Superior temporal gyrus (tissue), 1 donor: ENCODE measurements around the gene FILIP1L.
"Not testable (repeated sequence)": the region's sequence is repeated elsewhere in the genome, so short reads cannot be mapped to it uniquely, and the experiment has no call there.

Source experiments
- DNase-seq: peaks from one replicate; pipeline ENCODE4 v3.0.0-alpha.2; 2016; ENCODE audit errors: extremely low spot score

The FILIP1L gene

DNA sequence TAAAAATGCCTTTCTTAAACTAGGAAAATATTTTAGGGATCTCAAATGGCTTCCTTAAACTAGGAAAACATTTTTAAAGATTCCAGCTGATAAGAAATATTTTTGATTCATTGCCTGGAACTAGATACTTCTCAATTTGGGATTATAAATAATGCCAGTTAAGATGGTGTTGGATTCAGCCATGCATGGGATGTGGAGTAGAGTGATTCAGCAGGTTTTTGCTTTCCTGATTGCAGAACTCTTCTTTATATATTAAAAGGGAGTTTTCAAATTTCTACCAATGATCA, 15.6 kb downstream of the FILIP1L start:
- no peak for DNase-seq

DNA sequence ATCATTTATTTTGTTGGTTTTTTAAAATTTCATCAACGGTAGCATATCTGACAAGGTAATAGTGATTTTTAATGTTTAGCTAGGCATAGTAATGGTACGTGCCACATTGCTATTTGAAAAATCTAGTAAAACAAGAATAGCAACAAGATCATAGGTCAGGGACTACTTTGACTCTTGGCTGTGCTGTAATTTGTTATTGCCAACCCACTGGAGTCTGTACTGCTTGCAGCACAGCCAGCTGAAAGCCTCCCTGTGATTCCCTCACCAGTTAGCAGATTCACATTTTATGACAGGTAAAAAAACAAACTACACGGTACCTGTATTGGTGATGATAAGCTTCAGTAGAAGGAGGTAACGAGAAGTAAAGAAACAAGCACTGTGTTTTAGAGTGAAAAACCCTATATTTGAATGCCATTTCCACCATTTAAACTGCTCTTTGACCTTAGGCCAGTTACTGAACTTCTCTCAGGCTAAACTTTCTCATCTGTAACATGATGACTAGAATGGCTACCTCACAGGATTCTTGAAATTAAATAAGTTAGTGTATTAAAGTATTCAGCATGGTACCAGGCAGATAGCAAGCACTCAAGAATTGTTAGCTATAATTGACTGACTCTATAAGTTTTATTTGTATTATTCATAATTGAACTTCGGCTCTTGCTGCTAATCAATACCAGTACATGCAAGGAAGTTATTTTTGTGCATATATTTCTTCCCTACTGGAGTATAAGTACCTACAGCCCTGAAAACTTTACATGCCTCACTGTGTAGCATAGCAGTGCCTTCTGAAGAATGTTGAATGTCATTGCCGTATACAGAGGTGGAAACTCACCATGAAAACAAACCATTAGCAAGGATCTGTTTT, 16.1 kb downstream of the FILIP1L start:
- no peak for DNase-seq

DNA sequence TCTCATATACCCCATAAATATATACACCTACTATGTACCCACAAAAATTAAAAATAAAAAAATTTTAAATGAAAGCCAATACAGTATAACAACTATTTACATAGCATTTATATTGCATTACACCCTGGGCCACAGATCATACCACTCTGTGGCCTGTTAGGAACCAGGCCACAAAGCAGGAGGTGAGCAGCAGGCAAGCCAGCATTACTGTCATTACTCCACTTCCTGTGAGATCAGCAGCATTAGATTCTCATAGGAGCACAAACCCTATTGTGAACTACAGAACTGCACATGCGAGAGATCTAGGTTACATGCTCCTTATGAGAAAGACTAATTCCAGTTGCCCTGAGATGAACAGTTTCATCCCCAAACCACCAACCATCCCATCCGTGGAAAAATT, 17.4 kb downstream of the FILIP1L start:
- no peak for DNase-seq

DNA sequence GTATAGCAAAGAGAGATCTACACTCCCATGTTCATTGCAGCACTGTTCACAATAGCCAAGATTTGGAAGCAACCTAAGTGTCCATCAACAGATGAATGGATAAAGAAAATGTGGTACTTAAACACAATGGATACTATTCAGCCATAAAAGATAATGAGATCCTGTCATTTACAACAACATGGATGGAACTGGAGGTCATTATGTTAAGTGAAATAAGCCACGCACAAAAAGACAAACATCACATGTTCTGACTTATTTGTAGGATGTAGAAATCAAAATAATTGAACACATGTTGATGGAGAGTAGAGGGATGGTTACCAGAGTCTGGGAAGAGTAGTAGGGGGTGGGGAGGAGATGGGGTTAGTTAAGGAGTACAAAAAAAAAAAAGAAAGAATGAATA, 18.0 kb downstream of the FILIP1L start:
- not testable (repeated sequence) for DNase-seq

DNA sequence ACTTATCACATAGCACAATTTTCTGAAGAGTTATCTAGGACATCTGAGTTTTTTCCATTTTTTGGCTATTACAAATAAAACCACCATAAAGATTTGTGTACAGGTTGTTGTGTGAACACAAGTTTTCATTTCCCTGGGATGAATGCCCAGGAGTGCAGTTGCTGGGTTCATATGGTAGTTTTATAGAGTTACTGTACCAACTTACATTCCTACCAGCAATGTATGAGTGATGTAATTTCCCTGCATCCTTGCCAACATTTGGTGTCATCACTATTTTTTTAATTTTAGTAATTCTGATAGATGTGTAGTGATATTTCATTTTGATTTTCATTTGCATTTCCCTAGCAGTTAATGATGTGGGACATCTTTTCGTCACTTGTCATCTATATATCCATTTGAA, 20.5 kb downstream of the FILIP1L start:
- no peak for DNase-seq

DNA sequence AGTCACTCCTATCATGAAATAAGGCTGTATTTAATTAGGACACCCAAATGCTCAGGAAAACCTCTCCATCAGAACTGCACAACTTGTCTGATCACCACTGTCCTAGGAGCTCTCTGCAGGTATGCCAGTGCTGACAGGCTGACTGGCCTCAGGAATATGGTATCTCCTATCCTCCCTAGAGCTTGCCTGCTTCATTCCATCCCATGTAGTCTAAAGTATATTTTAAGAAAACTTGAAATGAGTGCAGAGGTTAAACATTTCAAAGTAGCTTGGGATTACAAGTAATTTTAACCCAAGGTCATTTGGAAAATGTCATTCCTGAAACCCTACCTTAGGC, 23.7 kb downstream of the FILIP1L start:
- DNase-seq, result no peak

DNA sequence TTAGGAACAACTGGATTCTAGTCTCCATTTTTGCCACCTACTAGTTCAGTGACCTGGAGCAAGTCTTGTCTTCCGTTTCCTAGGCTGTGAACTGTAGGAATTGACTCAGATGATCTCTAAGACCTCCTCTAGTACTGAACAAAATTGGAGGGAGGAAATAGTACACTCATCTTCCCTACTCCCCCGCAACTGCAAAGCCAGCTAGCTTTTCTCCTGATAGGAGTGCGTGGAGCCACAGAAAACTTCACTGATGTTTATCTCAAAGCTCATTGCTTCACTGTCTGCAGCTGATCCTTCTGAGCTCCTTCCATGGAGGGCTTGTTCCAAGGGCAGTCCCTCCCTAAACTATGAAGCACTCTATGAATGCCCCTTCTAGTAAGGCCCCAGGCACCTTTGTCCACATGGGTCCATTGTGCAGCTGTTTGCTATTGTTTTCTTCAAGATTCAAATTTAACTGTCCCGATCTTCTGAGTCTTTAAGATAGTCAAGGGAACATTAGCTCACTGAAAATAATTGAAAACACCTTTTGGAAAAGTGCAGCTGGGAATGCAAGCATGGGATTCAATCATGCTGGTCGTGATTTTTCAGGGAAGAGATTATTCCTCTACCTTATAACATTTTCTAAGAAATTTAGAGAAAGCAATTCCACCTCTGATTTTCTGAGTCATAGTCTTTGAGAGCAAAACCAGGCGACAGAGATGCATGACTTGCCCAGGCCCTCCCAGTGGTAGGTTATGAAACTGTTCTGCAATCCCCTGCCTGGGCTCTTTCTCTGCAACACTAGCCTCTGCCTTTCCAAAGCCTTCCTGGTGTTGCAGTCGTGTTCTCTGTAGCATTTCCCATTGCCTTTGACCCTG, 24.3 kb downstream of the FILIP1L start:
- DNase-seq, result no peak

DNA sequence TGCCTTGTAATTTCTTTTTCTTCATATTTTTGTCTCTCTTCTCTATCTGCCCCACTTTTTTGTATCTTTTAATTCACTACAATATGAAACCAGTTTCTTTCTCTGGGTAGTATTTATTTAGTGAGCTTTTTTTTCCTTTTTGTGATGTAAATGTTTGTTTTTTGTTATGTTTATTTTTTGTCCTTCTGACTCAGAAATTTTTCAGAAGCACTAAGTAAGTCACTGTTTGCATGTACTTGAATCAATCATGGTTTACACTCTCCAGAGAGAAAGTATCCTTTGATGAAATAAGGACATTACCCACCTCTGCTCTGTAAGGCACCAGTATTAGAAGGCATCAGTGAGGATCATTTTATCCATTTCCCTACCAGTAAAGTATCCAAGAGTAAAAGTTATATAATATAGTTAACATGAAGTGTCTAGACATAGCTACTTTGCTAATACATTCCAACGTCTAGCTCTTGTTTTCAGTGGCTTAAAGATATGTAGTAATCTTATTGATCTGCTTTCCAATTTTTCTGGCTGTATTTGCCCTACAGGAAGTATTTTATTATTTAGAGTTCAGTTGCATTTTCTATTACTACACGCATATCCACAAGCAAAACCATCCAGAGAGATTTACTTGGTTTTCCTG, 25.4 kb downstream of the FILIP1L start:
- DNase-seq, result no peak

DNA sequence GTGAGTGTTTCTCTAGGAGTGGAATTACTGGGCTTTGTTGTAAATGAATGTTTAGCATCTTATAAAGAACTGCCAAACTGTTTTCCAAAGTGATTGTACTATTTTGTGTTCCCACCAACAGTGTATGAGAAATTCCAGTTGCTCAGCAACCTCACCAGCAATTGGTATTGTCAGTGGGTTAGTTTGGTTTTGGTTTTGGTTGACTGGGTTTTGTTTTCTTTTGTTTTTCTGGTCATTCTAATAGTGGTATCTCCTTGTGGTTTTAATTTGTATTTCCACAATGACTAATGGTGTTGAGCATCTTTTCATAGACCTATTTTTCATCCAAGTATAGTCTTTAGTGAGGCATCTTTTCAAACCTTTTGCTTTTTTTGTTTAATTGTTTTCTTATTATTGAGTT, 27.1 kb downstream of the FILIP1L start:
- no peak for DNase-seq

DNA sequence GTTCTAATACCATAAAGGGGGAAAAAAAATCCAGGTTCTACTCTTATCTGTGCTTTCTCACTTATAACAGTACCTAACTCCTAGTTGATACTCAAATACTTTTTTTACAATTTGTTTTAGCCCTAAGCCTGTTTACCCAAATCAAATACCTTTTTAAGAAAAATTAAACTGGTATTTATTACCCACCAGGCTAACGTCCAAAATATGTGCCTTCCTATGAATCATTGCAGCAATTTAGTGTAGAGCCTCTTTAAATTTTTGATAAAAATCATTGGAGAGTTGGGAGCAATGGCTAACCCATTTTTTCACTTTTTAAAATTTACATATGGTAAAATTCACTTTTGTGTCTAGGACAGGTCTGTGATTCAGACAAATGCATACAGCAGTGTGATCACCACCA, 27.9 kb downstream of the FILIP1L start:
- DNase-seq, result no peak

DNA sequence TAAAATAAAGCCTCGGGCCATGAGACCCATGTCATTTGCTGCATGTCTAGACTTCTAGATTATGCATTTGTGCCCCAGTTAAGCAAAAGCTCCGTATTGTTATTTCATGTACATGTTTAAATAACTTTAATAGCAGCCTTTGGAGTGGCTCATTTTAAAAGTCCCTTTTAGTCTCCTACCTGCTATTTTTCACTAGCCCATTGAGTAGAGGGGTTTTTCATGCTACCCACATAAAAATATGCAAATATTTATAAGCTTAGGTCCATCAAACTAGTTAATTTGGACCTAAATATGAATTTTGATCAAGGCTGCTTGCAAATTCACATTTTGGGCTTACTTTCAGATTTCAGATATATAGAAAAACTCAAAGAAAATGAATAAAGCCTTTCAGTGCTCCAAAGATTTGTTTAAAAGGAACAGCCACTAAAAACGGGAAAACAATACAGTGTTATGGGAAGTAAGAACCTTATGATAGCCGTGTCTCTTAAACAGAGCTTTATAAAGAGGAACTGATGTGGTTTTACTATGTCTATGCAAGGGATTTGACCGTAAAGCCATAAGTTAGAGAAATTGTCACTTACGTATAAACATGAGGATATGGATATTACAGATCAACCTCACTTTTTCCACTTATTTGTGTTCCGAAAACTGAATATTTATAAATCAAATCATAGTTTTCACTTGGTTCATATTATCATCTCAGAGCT, 30.0 kb downstream of the FILIP1L start:
- DNase-seq, result peak; percentile 40

DNA sequence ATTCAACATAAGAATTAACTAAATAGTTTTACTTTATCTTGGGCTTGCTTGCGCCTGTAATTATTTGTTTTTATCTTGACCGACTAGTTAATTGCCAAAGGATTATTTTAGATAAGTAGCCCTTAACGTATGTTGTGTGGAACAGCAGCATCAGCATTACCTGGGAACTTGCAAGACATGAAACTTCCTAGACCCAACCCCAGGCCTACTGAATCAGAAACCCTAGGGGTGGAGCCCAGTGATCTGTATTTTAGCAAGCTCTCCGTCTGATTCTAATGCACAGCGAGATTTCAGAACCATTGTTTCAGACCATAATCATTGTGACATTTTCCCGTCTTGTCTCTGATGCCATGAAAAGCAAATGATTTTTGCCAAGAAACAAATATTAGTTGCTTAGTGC, 31.1 kb downstream of the FILIP1L start:
- no peak for DNase-seq

DNA sequence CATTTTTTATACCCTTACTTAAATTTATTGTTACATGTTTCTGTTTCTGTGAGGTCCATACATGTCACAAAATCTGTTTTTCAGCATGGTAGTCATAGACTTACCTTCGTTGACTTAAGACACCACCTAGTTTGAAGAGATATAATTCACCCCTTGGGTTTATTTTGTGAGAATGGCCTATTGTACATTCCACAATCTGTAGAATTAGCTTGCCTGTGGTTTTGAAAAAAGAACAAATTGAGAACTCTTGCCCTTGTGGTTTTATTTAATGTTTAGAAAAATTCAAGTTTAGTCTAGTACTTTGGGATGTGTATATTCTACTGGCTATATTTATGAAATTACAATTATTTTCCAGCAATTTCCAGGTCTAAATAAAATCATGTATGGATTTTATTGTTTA, 31.6 kb downstream of the FILIP1L start:
- no peak for DNase-seq

DNA sequence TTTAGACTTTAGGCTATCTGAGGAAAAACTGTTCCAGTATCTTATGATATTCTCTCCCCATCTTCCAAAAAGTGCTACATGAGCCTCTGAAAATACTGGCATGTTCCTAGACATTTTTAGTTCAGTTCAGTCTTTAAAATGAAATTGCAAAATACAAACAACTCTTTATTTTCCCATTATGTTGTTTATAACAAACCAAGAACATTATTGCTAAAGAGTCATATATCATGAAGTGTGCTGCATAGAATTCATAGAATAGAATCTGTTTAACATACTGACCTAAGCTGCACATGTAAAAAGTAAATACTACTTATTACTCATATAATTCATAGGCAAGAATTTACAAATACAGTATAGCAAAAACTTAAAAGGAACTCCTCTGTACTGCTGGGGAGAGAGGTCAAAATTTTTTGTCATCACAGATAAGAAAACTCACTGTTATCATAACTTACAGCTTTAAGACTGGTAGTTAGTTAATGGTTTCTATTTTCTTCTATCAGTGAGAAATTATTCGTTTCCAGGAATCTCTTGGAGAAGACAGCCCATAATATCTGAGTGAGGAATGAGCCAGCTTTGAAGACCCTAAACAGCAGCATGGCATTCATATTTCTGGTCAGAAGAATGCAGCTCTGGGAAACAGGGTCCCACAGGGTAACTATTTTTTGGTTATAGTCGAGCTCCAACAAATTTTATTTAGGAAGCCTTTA, 32.2 kb downstream of the FILIP1L start:
- peak; percentile 32 for DNase-seq

DNA sequence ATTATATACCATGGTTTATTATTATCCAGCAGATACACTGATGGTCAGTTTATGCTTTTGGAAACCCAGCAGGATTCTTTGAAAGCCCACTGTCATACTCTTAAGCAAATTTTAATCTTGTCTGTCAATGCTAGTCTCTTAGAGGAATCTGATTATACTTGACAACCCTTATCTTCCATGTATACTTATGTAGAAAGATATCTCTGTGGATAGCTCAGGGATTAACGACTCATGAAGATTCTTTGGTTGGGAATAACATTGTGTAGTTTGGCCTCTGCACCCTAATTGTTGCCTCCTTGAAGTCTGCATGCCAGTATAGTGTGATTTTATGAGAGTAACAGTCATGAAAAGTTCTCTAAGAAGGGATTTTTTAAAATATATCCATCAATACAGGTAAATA, 33.0 kb downstream of the FILIP1L start:
- DNase-seq, result no peak

DNA sequence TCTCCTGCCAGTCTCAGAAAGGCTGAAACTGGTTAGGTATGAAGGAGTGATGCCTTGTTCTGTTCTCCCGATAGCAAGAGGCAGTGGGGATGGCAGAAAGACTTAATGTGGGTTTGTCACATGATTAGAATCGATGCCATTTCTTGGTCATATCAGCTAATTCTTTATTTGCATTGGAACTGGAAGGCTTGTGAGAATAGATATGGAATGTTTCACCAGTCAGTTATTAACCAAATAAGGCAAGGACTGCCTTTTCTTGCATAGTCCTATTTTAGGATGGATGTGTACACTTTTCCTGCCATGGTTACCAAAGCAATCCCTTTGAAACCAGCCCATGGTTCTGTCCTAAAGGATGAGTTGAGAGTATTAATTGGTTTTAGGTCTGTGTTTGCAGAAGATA, 33.7 kb downstream of the FILIP1L start:
- DNase-seq, result no peak

DNA sequence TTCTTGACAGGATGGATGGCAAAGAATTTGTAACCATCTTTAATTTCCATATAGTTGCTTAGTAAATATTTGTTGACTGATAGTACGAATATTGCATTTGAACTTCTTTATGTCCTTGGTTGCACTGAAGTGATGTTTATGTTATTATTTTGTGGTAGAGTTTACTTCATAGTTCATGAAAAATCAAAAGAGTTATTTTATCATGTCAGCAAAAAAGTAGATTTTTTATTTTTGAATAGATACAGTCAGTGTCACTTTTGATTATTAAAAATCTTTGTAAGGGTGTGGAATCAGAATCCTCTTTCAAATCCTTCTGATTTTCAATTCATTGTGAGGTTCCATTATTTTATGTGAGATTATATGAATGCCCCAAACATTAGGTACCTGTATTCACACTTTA, 35.0 kb downstream of the FILIP1L start:
- no peak for DNase-seq

DNA sequence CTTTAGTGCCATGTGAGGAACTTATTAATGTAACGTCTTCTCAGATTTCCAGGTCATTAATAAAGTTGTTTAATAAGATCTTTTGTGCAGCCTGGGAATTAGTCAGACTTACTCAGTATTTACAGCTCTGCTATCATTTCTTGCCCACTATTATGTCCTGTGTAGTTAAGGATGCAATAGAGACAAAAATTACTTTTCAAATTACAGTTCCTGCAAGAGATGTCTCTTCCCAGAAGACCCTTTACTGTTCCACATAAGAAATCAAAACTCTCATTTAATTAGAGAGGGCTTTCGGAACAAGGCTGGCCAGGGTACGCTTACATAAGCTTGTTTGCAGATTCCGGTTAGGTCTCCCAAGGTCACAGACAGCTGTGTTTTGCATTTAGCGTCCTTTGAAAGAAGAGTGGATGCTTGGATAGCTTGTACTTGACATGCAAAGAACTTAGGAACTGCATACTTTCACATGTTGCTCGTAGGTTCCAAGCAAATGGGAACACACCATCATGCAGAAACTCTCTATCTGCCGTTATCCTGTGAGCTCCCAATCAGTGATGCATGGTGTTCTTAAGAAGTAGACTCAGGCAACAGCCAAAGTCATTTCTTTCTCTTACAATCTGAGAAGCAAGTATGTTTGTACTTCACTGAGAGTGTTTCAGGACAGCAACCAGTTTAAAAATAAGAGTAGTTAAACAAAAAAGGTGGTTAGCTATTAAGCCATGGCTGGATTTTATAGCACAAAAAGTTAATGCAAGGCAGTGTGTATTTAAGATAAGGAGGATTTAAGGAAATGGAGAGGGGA, 37.4 kb downstream of the FILIP1L start:
- no peak for DNase-seq

DNA sequence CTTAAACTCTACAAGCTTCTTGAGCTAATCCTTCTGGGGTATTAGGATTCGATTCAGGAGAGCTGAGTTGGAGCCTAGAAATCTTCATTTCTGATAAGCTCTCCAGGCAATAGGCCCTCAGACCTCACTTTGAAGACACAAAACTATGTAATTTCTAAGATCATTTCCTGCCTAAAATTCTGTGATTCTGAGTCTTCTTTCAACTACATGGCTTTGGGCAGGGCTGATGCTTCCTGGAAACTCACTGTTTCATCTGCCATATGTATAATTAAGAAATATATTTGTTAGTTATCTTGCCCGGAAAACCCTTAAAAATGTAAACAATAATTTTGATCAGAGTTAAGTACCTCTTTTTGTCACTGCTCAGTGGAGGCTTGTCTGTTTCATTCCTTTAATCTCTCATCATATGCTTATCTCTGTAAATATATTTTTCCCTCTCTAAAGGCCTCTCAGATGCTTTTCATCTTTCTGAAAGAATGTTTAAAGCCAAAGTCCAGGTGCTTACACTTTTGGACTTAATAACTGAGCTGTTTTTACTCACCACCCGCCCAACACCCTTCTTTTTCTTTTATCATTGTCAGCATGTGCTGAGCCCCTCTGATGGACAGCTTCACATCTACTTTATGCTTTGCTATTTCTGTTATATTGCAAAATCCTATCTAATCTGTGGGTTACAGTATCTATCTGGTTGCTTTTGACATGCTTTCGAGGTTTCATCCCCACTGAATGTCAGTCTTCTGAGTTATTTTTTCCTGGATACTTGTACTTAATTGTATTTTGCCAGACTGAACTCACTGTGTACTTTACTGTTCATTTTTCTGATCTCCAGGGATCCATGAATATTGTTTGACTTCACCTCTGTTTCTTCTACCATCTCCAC, 38.2 kb downstream of the FILIP1L start:
- no peak for DNase-seq

DNA sequence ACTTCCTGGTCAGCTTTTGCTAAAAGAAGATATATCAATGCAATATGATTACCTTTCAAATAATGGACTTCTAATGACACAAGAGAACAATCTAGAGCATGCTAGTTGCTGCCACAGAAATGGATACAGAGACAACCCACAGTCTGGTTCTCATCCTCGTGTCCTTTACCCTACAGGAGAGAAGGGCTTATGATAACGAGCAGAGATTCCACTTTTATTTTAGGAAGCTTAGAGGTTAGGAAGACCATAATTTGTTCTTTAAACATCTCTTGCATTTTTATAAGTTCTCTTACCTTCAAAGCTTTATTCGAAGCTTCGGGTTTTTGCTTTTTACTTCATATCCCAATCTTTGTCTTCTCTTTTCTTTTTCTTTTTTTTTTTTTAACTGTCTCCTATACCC, 39.1 kb downstream of the FILIP1L start:
- DNase-seq, result no peak
